SK-N-MC (cell line): ENCODE measurements around the gene GDF11.

Experiments used
- EZH2 ChIP-seq: fragments of 200-600 bp; sonication (generic); IDR thresholded peaks from one replicate; pipeline ENCODE4 v1.6.1; 2017; ENCODE audit warnings: antibody characterized with exemption
- POLR2AphosphoS5 ChIP-seq: IDR thresholded peaks from 2 replicates; pipeline ENCODE4 v1.6.1; 2012; ENCODE audit warnings: mild to moderate bottlenecking, low read depth, low read length, borderline replicate concordance

- TF ChIP-seq POLR2AphosphoS5 (no peak), EZH2 (no peak)
These were observed 9.1 kb upstream of the GDF11 start for GRCh38 chr12:55733858-55734257.
